Measurements from ENCODE around the gene ACAN.

GRCh38 chr15:88915354-88915753, 112.1 kb downstream of the ACAN start:
- TF ChIP-seq EP300 (IDR thresholded peaks at IDR 0.05; ENCODE audit: low read length) (no peak), POLR2A (conservative IDR thresholded peaks at IDR 0.05) (no peak), RBM25 (IDR thresholded peaks at IDR 0.05; ENCODE audit: low read depth, low read length, severe bottlenecking) (no peak), POLR3A (IDR thresholded peaks at IDR 0.05; ENCODE audit: borderline replicate concordance, extremely low read depth, insufficient read depth, insufficient read length) (no peak), CTCF (IDR thresholded peaks at IDR 0.05 in 2 of 3, conservative IDR thresholded peaks at IDR 0.05 in 1 of 3; ENCODE audit: insufficient read depth in 2 of 3, low read depth in 1 of 3, low read length in 3 of 3) (no peak), MYBL2 (IDR thresholded peaks at IDR 0.05; ENCODE audit: low read depth) (no peak), MYBL2 (CRISPR knock-in tag; IDR thresholded peaks at IDR 0.05; ENCODE audit: borderline replicate concordance) (no peak)

Measured in K562 (cell line).